Measurements from ENCODE around the gene PI4KA.

DNA sequence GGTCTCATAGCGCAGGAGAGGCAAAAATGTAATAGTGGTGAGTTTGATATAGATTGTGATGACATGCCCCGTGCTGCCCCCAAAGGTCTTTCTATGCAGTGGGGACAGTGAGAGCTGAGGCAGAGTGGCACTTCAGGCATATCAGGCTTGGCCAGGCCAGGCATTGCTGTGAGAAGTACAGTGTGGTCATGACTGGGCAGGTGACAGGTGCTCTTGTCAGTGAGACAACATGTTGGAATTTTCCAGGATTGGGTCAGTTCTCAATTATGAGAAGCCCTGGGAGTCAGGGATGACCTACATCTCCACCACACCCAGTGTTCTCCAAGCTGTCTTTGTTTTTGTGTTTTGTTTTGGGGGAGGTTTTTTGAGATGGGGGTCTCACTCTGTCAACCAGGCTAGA lies 3.9 kb upstream of the PI4KA start:
- TF ChIP-seq, protein P1, sequence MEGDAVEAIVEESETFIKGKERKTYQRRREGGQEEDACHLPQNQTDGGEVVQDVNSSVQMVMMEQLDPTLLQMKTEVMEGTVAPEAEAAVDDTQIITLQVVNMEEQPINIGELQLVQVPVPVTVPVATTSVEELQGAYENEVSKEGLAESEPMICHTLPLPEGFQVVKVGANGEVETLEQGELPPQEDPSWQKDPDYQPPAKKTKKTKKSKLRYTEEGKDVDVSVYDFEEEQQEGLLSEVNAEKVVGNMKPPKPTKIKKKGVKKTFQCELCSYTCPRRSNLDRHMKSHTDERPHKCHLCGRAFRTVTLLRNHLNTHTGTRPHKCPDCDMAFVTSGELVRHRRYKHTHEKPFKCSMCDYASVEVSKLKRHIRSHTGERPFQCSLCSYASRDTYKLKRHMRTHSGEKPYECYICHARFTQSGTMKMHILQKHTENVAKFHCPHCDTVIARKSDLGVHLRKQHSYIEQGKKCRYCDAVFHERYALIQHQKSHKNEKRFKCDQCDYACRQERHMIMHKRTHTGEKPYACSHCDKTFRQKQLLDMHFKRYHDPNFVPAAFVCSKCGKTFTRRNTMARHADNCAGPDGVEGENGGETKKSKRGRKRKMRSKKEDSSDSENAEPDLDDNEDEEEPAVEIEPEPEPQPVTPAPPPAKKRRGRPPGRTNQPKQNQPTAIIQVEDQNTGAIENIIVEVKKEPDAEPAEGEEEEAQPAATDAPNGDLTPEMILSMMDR (IDR thresholded peaks at IDR 0.05; ENCODE audit: low read depth, low read length) = no peak
- no peak for TF ChIP-seq POLR2A (IDR thresholded peaks at IDR 0.05; ENCODE audit: extremely low read depth, insufficient read length)

All from NB4 (cell line).